Suprapubic skin (tissue), 4 donors: Measurements from ENCODE around the gene SLC40A1. TPM values are rescaled to one million over a fixed set of nuclear protein-coding genes. Genes with fewer than 3 reads are reported as not detected.

ENCODE experiments used
- DNase-seq, 2 donors: peaks; one replicate each; pipeline ENCODE4 v3.0.0-alpha.2; 2019; ENCODE audit warnings: low spot score in 2 of 2
- H3K27ac ChIP-seq: fragments of 200-600 bp; sonication (generic); one replicate; pipeline ENCODE4 v1.5.1; 2019
- H3K27me3 ChIP-seq: fragments of 200-600 bp; sonication (generic); one replicate; pipeline ENCODE4 v1.5.1; 2019
- H3K36me3 ChIP-seq: fragments of 200-600 bp; sonication (generic); one replicate; pipeline ENCODE4 v1.5.1; 2019
- H3K4me1 ChIP-seq: fragments of 200-600 bp; sonication (generic); one replicate; pipeline ENCODE4 v1.5.1; 2019
- H3K4me3 ChIP-seq: fragments of 200-600 bp; sonication (generic); one replicate; pipeline ENCODE4 v1.5.1; 2019; ENCODE audit warnings: mild to moderate bottlenecking
- H3K9me3 ChIP-seq: fragments of 200-600 bp; sonication (generic); one replicate; pipeline ENCODE4 v1.5.1; 2019
- CTCF ChIP-seq, 2 donors: fragments of 200-600 bp in 1 of 2; fragments of 450-650 bp in 1 of 2; sonication (generic) in 1 of 2; IDR thresholded peaks; one replicate each; pipeline ENCODE4 v1.5.1; 2016 to 2019; ENCODE audit warnings: antibody characterized with exemption in 2 of 2, mild to moderate bottlenecking in 1 of 2, moderate library complexity in 1 of 2
- EP300 ChIP-seq: sonication (generic); formaldehyde crosslinking; IDR thresholded peaks from one replicate; pipeline ENCODE4 v1.6.1; 2017; ENCODE audit warnings: antibody characterized with exemption
- POLR2A ChIP-seq, 2 donors: fragments of 450-650 bp; IDR thresholded peaks; one replicate each; pipeline ENCODE4 v1.6.1; 2017; ENCODE audit warnings: antibody characterized with exemption in 2 of 2, mild to moderate bottlenecking in 2 of 2, moderate library complexity in 2 of 2
- POLR2AphosphoS5 ChIP-seq, 3 donors: sonication (generic); formaldehyde crosslinking; IDR thresholded peaks; one replicate each; pipeline ENCODE4 v1.6.1; 2017; ENCODE audit warnings: antibody characterized with exemption in 3 of 3
- WGBS: methylation state at CpG from one replicate; pipeline ENCODE4 v1.1.5; 2018; 5-methylcytosine and 5-hydroxymethylcytosine counted together
- total RNA-seq, 4 donors: library from RNA; depleted of rRNA; stranded (reverse); fragments of >200 nt; gene quantifications; one replicate each; pipeline ENCODE4 v1.1.0, GENCODE V29; 2016

SLC40A1 gene
- total RNA-seq, 4 donors from 2014 or later, result 17.2 to 33.6 (median 19.6) TPM

- H3K36me3 ChIP-seq, result no peaks in the 10 kb centered on the region
- DNase-seq, result no peak
- no peaks in the 10 kb centered on the region for H3K9me3 ChIP-seq
- peaks cover 4% of the 10 kb centered on the region for H3K4me1 ChIP-seq
- no peak for TF ChIP-seq POLR2A (IDR thresholded peaks at IDR 0.05)
- no peak overlapping the region for H3K27ac ChIP-seq
- H3K27me3 ChIP-seq, result no peaks in the 10 kb centered on the region
- 90% methylated on average over 2 of the region's 2 CpGs for WGBS
- no peak overlapping the region for H3K4me3 ChIP-seq
These were observed 45.0 kb upstream of the SLC40A1 start for GRCh38 chr2:189625636-189626035.

- no peaks in the 10 kb centered on the region for H3K36me3 ChIP-seq
- H3K4me3 ChIP-seq, result no peak overlapping the region
- no peaks in the 10 kb centered on the region for H3K27me3 ChIP-seq
- peaks cover under 1% of the 10 kb centered on the region for H3K4me1 ChIP-seq
- 90% methylated on average over 3 of the region's 3 CpGs for WGBS
- no peak for TF ChIP-seq POLR2AphosphoS5 (IDR thresholded peaks at IDR 0.05)
- no peak for TF ChIP-seq POLR2A (IDR thresholded peaks at IDR 0.05)
- no peak for TF ChIP-seq EP300
- no peak for TF ChIP-seq CTCF (IDR thresholded peaks at IDR 0.05)
- H3K27ac ChIP-seq, result no peak overlapping the region
- H3K9me3 ChIP-seq, result no peaks in the 10 kb centered on the region
- no peak for DNase-seq
These were observed 44.2 kb upstream of the SLC40A1 start for GRCh38 chr2:189624648-189625355.

- no peak overlapping the region for H3K27ac ChIP-seq
- H3K36me3 ChIP-seq, result no peaks in the 10 kb centered on the region
- no peaks in the 10 kb centered on the region for H3K9me3 ChIP-seq
- TF ChIP-seq EP300 (no peak), POLR2A (IDR thresholded peaks at IDR 0.05) (no peak), POLR2AphosphoS5 (IDR thresholded peaks at IDR 0.05) (no peak), CTCF (IDR thresholded peaks at IDR 0.05) (no peak)
- no peaks in the 10 kb centered on the region for H3K4me1 ChIP-seq
- no peak for DNase-seq
- H3K27me3 ChIP-seq, result no peaks in the 10 kb centered on the region
- H3K4me3 ChIP-seq, result no peak overlapping the region
- WGBS, result 100% methylated on average over 1 of the region's 1 CpG
These were observed 42.5 kb upstream of the SLC40A1 start for GRCh38 chr2:189623049-189623448.

GRCh38 chr2:189621781-189622180, 41.2 kb upstream of the SLC40A1 start:
- H3K27me3 ChIP-seq, result no peaks in the 10 kb centered on the region
- H3K9me3 ChIP-seq, result no peaks in the 10 kb centered on the region
- no peak overlapping the region for H3K27ac ChIP-seq
- H3K4me3 ChIP-seq, result no peak overlapping the region
- DNase-seq, result no peak
- no peaks in the 10 kb centered on the region for H3K36me3 ChIP-seq
- TF ChIP-seq EP300, result no peak
- TF ChIP-seq POLR2AphosphoS5 (IDR thresholded peaks at IDR 0.05), result no peak
- TF ChIP-seq POLR2A (IDR thresholded peaks at IDR 0.05), result no peak
- no peak for TF ChIP-seq CTCF (IDR thresholded peaks at IDR 0.05)
- H3K4me1 ChIP-seq, result no peaks in the 10 kb centered on the region

- H3K4me1 ChIP-seq, result peaks cover 5% of the 10 kb centered on the region
- no peaks in the 10 kb centered on the region for H3K36me3 ChIP-seq
- no peak overlapping the region for H3K4me3 ChIP-seq
- no peaks in the 10 kb centered on the region for H3K9me3 ChIP-seq
- no peak for DNase-seq
- no peak for TF ChIP-seq CTCF (IDR thresholded peaks at IDR 0.05)
- TF ChIP-seq EP300, result no peak
- TF ChIP-seq POLR2AphosphoS5 (IDR thresholded peaks at IDR 0.05), result no peak
- no peak for TF ChIP-seq POLR2A (IDR thresholded peaks at IDR 0.05)
- WGBS, result 0% methylated on average over 1 of the region's 1 CpG
- no peaks in the 10 kb centered on the region for H3K27me3 ChIP-seq
- H3K27ac ChIP-seq, result no peak overlapping the region
These were observed 37.6 kb upstream of the SLC40A1 start for GRCh38 chr2:189618197-189618596.

GRCh38 chr2:189614585-189614984, 34.0 kb upstream of the SLC40A1 start:
- peaks cover 5% of the 10 kb centered on the region for H3K4me1 ChIP-seq
- H3K27ac ChIP-seq, result no peak overlapping the region
- H3K4me3 ChIP-seq, result no peak overlapping the region
- TF ChIP-seq CTCF (IDR thresholded peaks at IDR 0.05), result no peak
- TF ChIP-seq POLR2AphosphoS5 (IDR thresholded peaks at IDR 0.05), result no peak
- TF ChIP-seq EP300, result no peak
- TF ChIP-seq POLR2A (IDR thresholded peaks at IDR 0.05), result no peak
- WGBS, result 81% methylated on average over 4 of the region's 4 CpGs
- no peaks in the 10 kb centered on the region for H3K9me3 ChIP-seq
- DNase-seq, result no peak
- H3K36me3 ChIP-seq, result no peaks in the 10 kb centered on the region
- no peaks in the 10 kb centered on the region for H3K27me3 ChIP-seq
